ENCODE data around the gene F2R. TPM values are rescaled to one million over a fixed set of nuclear protein-coding genes. Genes with fewer than 3 reads are reported as not detected.
"Not testable (repeated sequence)": the region's sequence is repeated elsewhere in the genome, so short reads cannot be mapped to it uniquely, and the experiment has no call there.

Gene F2R
- total RNA-seq, 1 donor from 2014 or later: 41.4 TPM

DNA sequence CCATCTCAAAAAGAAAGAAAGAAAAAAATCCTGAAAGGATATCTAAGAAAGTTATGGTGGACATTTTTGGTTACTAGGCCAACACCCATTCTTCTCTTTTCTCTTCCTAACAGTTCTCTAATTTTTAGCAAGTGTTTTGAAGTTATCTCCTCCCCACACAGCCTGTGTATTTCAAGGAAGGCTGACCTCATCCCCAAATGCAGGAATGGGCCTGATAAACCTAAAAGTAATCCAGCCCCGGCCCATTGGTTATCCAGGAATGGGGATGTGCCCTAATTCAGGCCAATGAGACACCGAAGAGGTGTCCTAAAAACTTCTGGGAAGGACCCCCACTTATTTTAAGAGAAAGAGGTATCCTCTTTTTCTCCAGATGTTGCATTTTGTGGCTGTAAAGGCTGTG lies 46.6 kb downstream of the F2R start:
- TF ChIP-seq CTCF (conservative IDR thresholded peaks at IDR 0.05; ENCODE audit: low read depth, low read length): no peak
- no peak for DNase-seq (ENCODE audit: low read depth)

GRCh38 chr5:76763136-76763535 lies 47.2 kb downstream of the F2R start:
- no peak for DNase-seq (ENCODE audit: low read depth)
- H3K4me3 ChIP-seq (ENCODE audit: low read depth, low read length): no peak overlapping the region
- no peak for TF ChIP-seq CTCF (conservative IDR thresholded peaks at IDR 0.05; ENCODE audit: low read depth, low read length)

More for the DNA sequence above, 46.6 kb downstream of the F2R start:
- H3K4me3 ChIP-seq (ENCODE audit: low read depth, low read length): no peak overlapping the region

GRCh38 chr5:76764374-76764773 lies 48.4 kb downstream of the F2R start:
- DNase-seq (ENCODE audit: low read depth): no peak
- no peak overlapping the region for H3K4me3 ChIP-seq (ENCODE audit: low read depth, low read length)
- no peak for TF ChIP-seq CTCF (conservative IDR thresholded peaks at IDR 0.05; ENCODE audit: low read depth, low read length)

GRCh38 chr5:76765249-76765648 lies 49.3 kb downstream of the F2R start:
- H3K4me3 ChIP-seq (ENCODE audit: low read depth, low read length): no peak overlapping the region
- DNase-seq (ENCODE audit: low read depth): no peak
- TF ChIP-seq CTCF (conservative IDR thresholded peaks at IDR 0.05; ENCODE audit: low read depth, low read length): no peak

GRCh38 chr5:76766746-76767145 lies 50.8 kb downstream of the F2R start:
- no peak for TF ChIP-seq CTCF (conservative IDR thresholded peaks at IDR 0.05; ENCODE audit: low read depth, low read length)
- H3K4me3 ChIP-seq (ENCODE audit: low read depth, low read length): no peak overlapping the region
- DNase-seq (ENCODE audit: low read depth): no peak

DNA sequence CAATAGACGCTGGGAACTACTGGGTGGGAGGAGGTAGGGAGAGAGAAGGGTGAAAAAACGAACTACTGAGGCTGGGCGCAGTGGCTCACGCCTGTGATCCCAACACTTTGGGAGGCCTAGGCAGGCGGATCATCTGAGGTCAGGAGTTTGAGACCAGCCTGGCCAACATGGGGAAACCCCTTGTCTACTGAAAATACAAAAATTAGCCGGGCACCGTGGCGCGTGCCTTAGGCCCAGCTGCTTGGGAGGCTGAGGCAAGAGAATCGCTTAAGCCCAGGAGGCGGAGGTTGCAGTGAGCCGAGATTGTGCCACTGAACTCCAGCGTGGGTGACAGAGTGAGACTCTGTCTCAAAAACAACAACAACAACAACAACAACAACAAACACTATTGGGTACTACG lies 55.1 kb downstream of the F2R start:
- DNase-seq (ENCODE audit: low read depth): not testable (repeated sequence)

GRCh38 chr5:76771705-76772405 lies 55.9 kb downstream of the F2R start:
- H3K4me3 ChIP-seq (ENCODE audit: low read depth, low read length): no peak overlapping the region
- DNase-seq (ENCODE audit: low read depth): no peak
- TF ChIP-seq CTCF (conservative IDR thresholded peaks at IDR 0.05; ENCODE audit: low read depth, low read length): no peak

More for the DNA sequence above, 55.1 kb downstream of the F2R start:
- H3K4me3 ChIP-seq (ENCODE audit: low read depth, low read length): not testable (repeated sequence)
